CD8-positive, alpha-beta memory T cell (primary cell): Measurements from ENCODE around the gene FERMT3. TPM values are rescaled to one million over a fixed set of nuclear protein-coding genes. Genes with fewer than 3 reads are reported as not detected.

Experiments
- CTCF ChIA-PET: fragments of 350-600 bp; sonication (Branson Sonifier 250); formaldehyde crosslinking; loops from one replicate; lab custom pipeline; 2021; ENCODE audit warnings: antibody characterized with exemption; lab: Charles Lee
- POLR2A ChIA-PET: fragments of 350-600 bp; sonication (Branson Sonifier 250); formaldehyde crosslinking; loops from one replicate; lab custom pipeline; 2021; ENCODE audit warnings: antibody characterized with exemption; lab: Charles Lee
- DNase-seq, 5 donors: peaks; one replicate each; pipeline versions ENCODE4 v3.0.0 to v3.0.0-alpha.2; 2020 to 2022; ENCODE audit warnings: mixed read lengths in 1 of 5
- H3K27ac ChIP-seq: one replicate; pipeline ENCODE4 v1.7.0; 2013; ENCODE audit warnings: low read depth, mild to moderate bottlenecking, low read length, moderate library complexity
- H3K27me3 ChIP-seq: 2 replicates; pipeline ENCODE4 v1.7.0; 2013; ENCODE audit warnings: low read length, mild to moderate bottlenecking; ENCODE audit not compliant: insufficient read depth, poor library complexity, severe bottlenecking
- H3K36me3 ChIP-seq: 2 replicates; pipeline ENCODE4 v1.7.0; 2013; ENCODE audit warnings: mild to moderate bottlenecking, low read length, moderate library complexity; ENCODE audit not compliant: insufficient read depth
- H3K4me1 ChIP-seq: 2 replicates; pipeline ENCODE4 v1.7.0; 2013; ENCODE audit warnings: mild to moderate bottlenecking, low read length, moderate library complexity; ENCODE audit not compliant: insufficient read depth
- H3K4me3 ChIP-seq: 2 replicates; pipeline ENCODE4 v1.7.0; 2013; ENCODE audit warnings: mild to moderate bottlenecking, low read length
- H3K9me3 ChIP-seq: 2 replicates; pipeline ENCODE4 v1.7.0; 2013; ENCODE audit warnings: mild to moderate bottlenecking, low read length
- H3K27ac Mint-ChIP-seq, 8 donors: one replicate each; pipeline ENCODE4 v1.8.0; 2020 to 2021; ENCODE audit warnings: mixed read lengths in 8 of 8, mild to moderate bottlenecking in 6 of 8, inconsistent platforms in 3 of 8, moderate library complexity in 3 of 8
- H3K27me3 Mint-ChIP-seq, 2 donors: one replicate each; pipeline ENCODE4 v1.8.0; 2020 to 2021; ENCODE audit warnings: mixed read lengths in 2 of 2, mild to moderate bottlenecking in 1 of 2, moderate library complexity in 1 of 2
- H3K36me3 Mint-ChIP-seq, 3 donors: one replicate each; pipeline ENCODE4 v1.8.0; 2020 to 2021; ENCODE audit warnings: mixed read lengths in 3 of 3, inconsistent platforms in 1 of 3, mild to moderate bottlenecking in 1 of 3
- H3K4me1 Mint-ChIP-seq, 3 donors: one replicate each; pipeline ENCODE4 v1.8.0; 2020 to 2021; ENCODE audit warnings: mixed read lengths in 3 of 3, inconsistent platforms in 1 of 3, mild to moderate bottlenecking in 1 of 3
- H3K4me3 Mint-ChIP-seq, 7 donors: one replicate each; pipeline ENCODE4 v1.8.0; 2020 to 2021; ENCODE audit warnings: mixed read lengths in 7 of 7, mild to moderate bottlenecking in 6 of 7, moderate library complexity in 4 of 7, inconsistent platforms in 2 of 7
- H3K9me3 Mint-ChIP-seq, 5 donors: one replicate each; pipeline ENCODE4 v1.8.0; 2020 to 2022; ENCODE audit warnings: mixed read lengths in 5 of 5, mild to moderate bottlenecking in 3 of 5, moderate library complexity in 2 of 5, inconsistent platforms in 1 of 5
- polyA plus RNA-seq: library from polyadenylated mRNA; unstranded; fragments of 300-500 nt; fragmentation: Illumina TruSeq; gene quantifications from one replicate; pipeline ENCODE4 v1.2.3, GENCODE V29; 2021
- total RNA-seq, 2 experiments: library from RNA; stranded (reverse); gene quantifications; one replicate each; pipeline ENCODE4 v1.2.3, GENCODE V29; 2021

FERMT3 gene
- total and polyA plus RNA-seq, 3 experiments from 2014 or later = 205 to 213 (median 206) TPM

- no peak for DNase-seq
- no peak overlapping the region for H3K27ac ChIP-seq
- no peak overlapping the region for H3K4me3 ChIP-seq
- ChIA-PET CTCF (interaction anchor here (1.1 to 1.9 kb wide), 2 partner anchors 32 to 34 kb away, joined by 4 to 5 read pairs; no protein-coding TSS in a partner anchor), POLR2A (interaction anchor here (1.3 kb wide), 1 partner anchor 79 kb away, joined by 3 read pairs; the partner anchor contains the start of genes PRDX5 and TRMT112)
- no peaks in the 10 kb centered on the region for H3K27me3 Mint-ChIP-seq
- H3K4me3 Mint-ChIP-seq = peak overlapping the region in 2 of 7 donors; percentile 17 to 84
- peak overlapping the region; percentile 47 to 100 (median 92) for H3K27ac Mint-ChIP-seq
- H3K9me3 ChIP-seq = no peaks in the 10 kb centered on the region
- H3K4me1 Mint-ChIP-seq = peaks cover 23 to 57% (median 24%) of the 10 kb centered on the region in 3 donors
- no peaks in the 10 kb centered on the region for H3K27me3 ChIP-seq
- no peaks in the 10 kb centered on the region for H3K9me3 Mint-ChIP-seq
- H3K36me3 ChIP-seq = no peaks in the 10 kb centered on the region
- H3K4me1 ChIP-seq = peaks cover 34% of the 10 kb centered on the region
- H3K36me3 Mint-ChIP-seq = peaks cover 0 to 40% (median 0%) of the 10 kb centered on the region in 3 donors
Measured at GRCh38 chr11:64238999-64239398, 32.5 kb downstream of the FERMT3 start.

- H3K36me3 ChIP-seq = no peaks in the 10 kb centered on the region
- peak overlapping the region; percentile 56 for H3K4me3 ChIP-seq
- ChIA-PET POLR2A (interaction anchor here (1.3 to 2.5 kb wide), 3 partner anchors 14 to 78 kb away, joined by 3 to 35 read pairs (median 13); partner anchors contain the start of genes FERMT3, NUDT22, PRDX5 and TRMT112), CTCF (interaction anchor here (1.1 to 13.4 kb wide), 3 partner anchors 30 to 35 kb away, joined by 4 to 124 read pairs (median 5); no protein-coding TSS in a partner anchor)
- Mint-ChIP-seq H3K4me3 (peak overlapping the region in 6 of 7 donors; percentile 87 to 95 (median 89)), H3K36me3 (peaks cover 0 to 44% (median 0%) of the 10 kb centered on the region in 3 donors), H3K27ac (peak overlapping the region; percentile 99 to 100 (median 100)), H3K4me1 (peaks cover 23 to 61% (median 24%) of the 10 kb centered on the region in 3 donors), H3K27me3 (no peaks in the 10 kb centered on the region), H3K9me3 (no peaks in the 10 kb centered on the region)
- H3K27me3 ChIP-seq = no peaks in the 10 kb centered on the region
- H3K9me3 ChIP-seq = no peaks in the 10 kb centered on the region
- peak overlapping the region; percentile 99 for H3K27ac ChIP-seq
- no peak for DNase-seq
- H3K4me1 ChIP-seq = peaks cover 35% of the 10 kb centered on the region
Measured at GRCh38 chr11:64239662-64240434, 33.3 kb downstream of the FERMT3 start.

GRCh38 chr11:64240435-64241240 is 34.1 kb downstream of the FERMT3 start, which contains the start of gene FKBP2:
TSS of gene FKBP2 (plus strand) at chr11:64241095. CDS start at chr11:64242388, 1,293 bp downstream.
- Mint-ChIP-seq H3K9me3 (no peaks in the 10 kb centered on the region), H3K4me3 (peak within 1 kb of the TSS; percentile 87 to 97 (median 90)), H3K4me1 (peaks cover 17 to 62% (median 23%) of the 10 kb centered on the region in 3 donors), H3K27ac (peak within 1 kb of the TSS; percentile 99 to 100 (median 100)), H3K27me3 (no peaks in the 10 kb centered on the region), H3K36me3 (peaks cover 0 to 39% (median 0%) of the 10 kb centered on the region in 3 donors)
- H3K27me3 ChIP-seq = no peaks in the 10 kb centered on the region
- no peaks in the 10 kb centered on the region for H3K36me3 ChIP-seq
- peak within 1 kb of the TSS; percentile 76 for H3K4me3 ChIP-seq
- peak within 1 kb of the TSS; percentile 99 for H3K27ac ChIP-seq
- peak; percentile 97 to 99 (median 99) for DNase-seq
- ChIA-PET POLR2A (interaction anchor here (0.6 to 2.5 kb wide), 12 partner anchors 8 to 77 kb away, joined by 3 to 35 read pairs (median 6); partner anchors contain the start of genes CATSPERZ, ESRRA, FERMT3 and NUDT22), CTCF (interaction anchor here (0.7 to 13.4 kb wide), 10 partner anchors 8 to 77 kb away, joined by 3 to 124 read pairs (median 5); partner anchors contain the start of genes CATSPERZ, FERMT3, NUDT22 and PLCB3)
- H3K9me3 ChIP-seq = no peaks in the 10 kb centered on the region
- peaks cover 36% of the 10 kb centered on the region for H3K4me1 ChIP-seq

GRCh38 chr11:64241241-64241490 is 34.6 kb downstream of the FERMT3 start:
- Mint-ChIP-seq H3K9me3 (no peaks in the 10 kb centered on the region), H3K4me3 (peak overlapping the region; percentile 87 to 97 (median 90)), H3K4me1 (peaks cover 22 to 65% (median 26%) of the 10 kb centered on the region in 3 donors), H3K27me3 (no peaks in the 10 kb centered on the region), H3K27ac (peak overlapping the region; percentile 99 to 100 (median 100)), H3K36me3 (peaks cover 0 to 39% (median 0%) of the 10 kb centered on the region in 3 donors)
- Histone ChIP-seq H3K9me3 (no peaks in the 10 kb centered on the region), H3K36me3 (no peaks in the 10 kb centered on the region), H3K27me3 (no peaks in the 10 kb centered on the region), H3K4me1 (peaks cover 39% of the 10 kb centered on the region), H3K4me3 (peak overlapping the region; percentile 76), H3K27ac (peak overlapping the region; percentile 99)
- peak in 3 of 5 donors; percentile 100 for DNase-seq
- ChIA-PET CTCF (interaction anchor here (0.6 to 13.4 kb wide), 11 partner anchors 9 to 77 kb away, joined by 3 to 124 read pairs (median 5); partner anchors contain the start of genes CATSPERZ, FERMT3, NUDT22 and PLCB3), POLR2A (interaction anchor here (0.6 to 2.5 kb wide), 13 partner anchors 9 to 947 kb away, joined by 3 to 35 read pairs (median 5); partner anchors contain the start of genes CATSPERZ, ESRRA, FERMT3 and NUDT22)

- CTCF ChIA-PET = interaction anchor here (0.6 to 13.4 kb wide), 13 partner anchors 9 to 76 kb away, joined by 3 to 124 read pairs (median 5); partner anchors contain the start of genes CATSPERZ, FERMT3, NUDT22 and PLCB3
- peak in 2 of 5 donors; percentile 99 to 100 for DNase-seq
Measured at GRCh38 chr11:64241491-64242374, 35.2 kb downstream of the FERMT3 start.

GRCh38 chr11:64243236-64243854 is 36.8 kb downstream of the FERMT3 start:
- H3K27ac ChIP-seq = no peak overlapping the region
- POLR2A ChIA-PET = interaction anchor here (1.0 kb wide), 1 partner anchor 37 kb away, joined by 3 read pairs; no protein-coding TSS in a partner anchor
- H3K27ac Mint-ChIP-seq = peak overlapping the region in 7 of 8 donors; percentile 29 to 93 (median 76)
- H3K9me3 ChIP-seq = no peaks in the 10 kb centered on the region
- no peak overlapping the region for H3K4me3 ChIP-seq
- DNase-seq = no peak
- peaks cover 0 to 26% (median 0%) of the 10 kb centered on the region in 3 donors for H3K36me3 Mint-ChIP-seq
- H3K9me3 Mint-ChIP-seq = no peaks in the 10 kb centered on the region
- peak overlapping the region; percentile 49 to 90 (median 87) for H3K4me3 Mint-ChIP-seq
- no peaks in the 10 kb centered on the region for H3K27me3 Mint-ChIP-seq
- peaks cover 27 to 71% (median 30%) of the 10 kb centered on the region in 3 donors for H3K4me1 Mint-ChIP-seq
- peaks cover 39% of the 10 kb centered on the region for H3K4me1 ChIP-seq
- H3K36me3 ChIP-seq = no peaks in the 10 kb centered on the region
- CTCF ChIA-PET = interaction anchor here (1.5 to 13.4 kb wide), 5 partner anchors 9 to 61 kb away, joined by 5 to 124 read pairs (median 12); partner anchors contain the start of genes CATSPERZ and FERMT3
- no peaks in the 10 kb centered on the region for H3K27me3 ChIP-seq

More at GRCh38 chr11:64241491-64242374, 35.2 kb downstream of the FERMT3 start:
- POLR2A ChIA-PET = interaction anchor here (0.6 to 2.5 kb wide), 15 partner anchors 8 to 946 kb away, joined by 3 to 35 read pairs (median 4); partner anchors contain the start of genes CATSPERZ, ESRRA, FERMT3 and NUDT22
- H3K4me1 Mint-ChIP-seq = peaks cover 23 to 67% (median 26%) of the 10 kb centered on the region in 3 donors
- H3K36me3 Mint-ChIP-seq = peaks cover 0 to 39% (median 0%) of the 10 kb centered on the region in 3 donors
- no peaks in the 10 kb centered on the region for H3K27me3 Mint-ChIP-seq
- Histone ChIP-seq H3K4me1 (peaks cover 39% of the 10 kb centered on the region), H3K36me3 (no peaks in the 10 kb centered on the region), H3K4me3 (peak overlapping the region; percentile 76), H3K9me3 (no peaks in the 10 kb centered on the region), H3K27ac (peak overlapping the region; percentile 99), H3K27me3 (no peaks in the 10 kb centered on the region)
- H3K4me3 Mint-ChIP-seq = peak overlapping the region; percentile 87 to 97 (median 90)
- peak overlapping the region; percentile 99 to 100 (median 100) for H3K27ac Mint-ChIP-seq
- H3K9me3 Mint-ChIP-seq = no peaks in the 10 kb centered on the region
